HCT116 (cell line): ENCODE results near the gene LAMP5.

Experiments
- ATF3 ChIP-seq: IDR thresholded peaks from 2 replicates; pipeline ENCODE4 v1.6.1; 2012
- CEBPB ChIP-seq: IDR thresholded peaks from 2 replicates; pipeline ENCODE4 v1.6.1; 2012; ENCODE audit warnings: low read depth
- CTCF ChIP-seq, 3 experiments: fragments of 200-600 bp in 1 of 3; sonication (generic) in 1 of 3; IDR thresholded peaks in 2 of 3; conservative IDR thresholded peaks in 1 of 3; 2 replicates each; pipeline ENCODE4 v1.5.1; 2012 to 2017; ENCODE audit warnings: low read depth in 2 of 3, low read length in 2 of 3, antibody characterized with exemption in 1 of 3, borderline replicate concordance in 1 of 3, control low read depth in 1 of 3, mild to moderate bottlenecking in 1 of 3, mixed read lengths in 1 of 3, mixed run types in 1 of 3, moderate library complexity in 1 of 3; ENCODE audit not compliant: insufficient read depth in 1 of 3
- EZH2 ChIP-seq: fragments of 200-600 bp; sonication (generic); IDR thresholded peaks from 2 replicates; pipeline ENCODE4 v1.6.1; 2017; ENCODE audit warnings: antibody characterized with exemption, mixed run types
- JUND ChIP-seq: IDR thresholded peaks from 2 replicates; pipeline ENCODE4 v1.6.1; 2012
- MAX ChIP-seq: IDR thresholded peaks from 2 replicates; pipeline ENCODE4 v1.6.1; 2012
- POLR2A ChIP-seq: IDR thresholded peaks from 2 replicates; pipeline ENCODE4 v1.7.0; 2011; ENCODE audit warnings: borderline replicate concordance; ENCODE audit not compliant: insufficient read depth, insufficient read length; ENCODE audit errors: extremely low read depth
- POLR2AphosphoS5 ChIP-seq: IDR thresholded peaks from 2 replicates; pipeline ENCODE4 v1.6.1; 2011; ENCODE audit warnings: mild to moderate bottlenecking, low read depth, low read length, moderate library complexity
- REST ChIP-seq: IDR thresholded peaks from 2 replicates; pipeline ENCODE4 v1.6.1; 2012; ENCODE audit warnings: low read depth
- SRF ChIP-seq: IDR thresholded peaks from 2 replicates; pipeline ENCODE4 v1.6.1; 2012; ENCODE audit warnings: low read depth
- ZBTB33 ChIP-seq: IDR thresholded peaks from 2 replicates; pipeline ENCODE4 v1.6.1; 2011; ENCODE audit warnings: mild to moderate bottlenecking, low read length, moderate library complexity; ENCODE audit not compliant: insufficient replicate concordance; ENCODE audit errors: extremely low read depth

- TF ChIP-seq CTCF (IDR thresholded peaks at IDR 0.05 in 2 of 3, conservative IDR thresholded peaks at IDR 0.05 in 1 of 3; ENCODE audit: borderline replicate concordance in 1 of 3, insufficient read depth in 1 of 3, low read depth in 2 of 3, low read length in 2 of 3) (no peak), CEBPB (no peak), POLR2A (no peak), POLR2AphosphoS5 (no peak), ZBTB33 (no peak), SRF (no peak), JUND (no peak), MAX (no peak), REST (no peak), EZH2 (no peak), ATF3 (no peak)
Measured at GRCh38 chr20:9576695-9577094, 62.3 kb downstream of the LAMP5 start.
